ENCODE measurements around the gene PSEN1.

PSEN1 gene

DNA sequence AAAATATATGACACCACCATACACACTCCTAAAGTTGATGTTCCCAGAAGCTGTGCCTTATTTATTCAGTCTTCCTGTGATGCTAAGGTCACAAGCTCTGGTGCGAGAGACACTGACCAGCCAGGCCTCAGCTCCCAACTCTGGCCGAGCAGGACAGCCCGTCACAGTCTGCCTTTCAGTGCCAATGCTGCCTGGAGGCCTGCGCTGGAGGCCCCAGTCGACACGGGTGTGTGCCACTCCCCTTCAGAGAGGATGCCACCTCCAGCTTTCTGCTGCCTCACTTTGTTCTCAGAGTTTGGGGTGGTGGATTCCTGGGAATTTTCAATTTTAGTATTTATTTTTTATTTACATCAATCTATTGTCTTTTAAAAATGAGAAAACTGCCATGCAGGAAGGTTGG is 93.7 kb downstream of the PSEN1 start:
- H3K4me3 ChIP-seq (ENCODE audit: low read length) = no peak overlapping the region
- no peaks in the 10 kb centered on the region for H3K36me3 ChIP-seq (ENCODE audit: control insufficient read depth, insufficient read depth, low read length)
- no peak overlapping the region for H3K27ac ChIP-seq (ENCODE audit: low read length)
- WGBS (ENCODE audit: insufficient coverage, insufficient read length) = no CpG with 5 or more reads among the region's 6 CpGs
- H3K9me3 ChIP-seq (ENCODE audit: control insufficient read depth, insufficient read depth, low read length) = no peaks in the 10 kb centered on the region
- no peaks in the 10 kb centered on the region for H3K27me3 ChIP-seq (ENCODE audit: control insufficient read depth, insufficient read depth, low read length)
- no peak for DNase-seq (ENCODE audit: low read depth, low spot score)
- H3K4me1 ChIP-seq (ENCODE audit: control insufficient read depth, insufficient read depth, low read length) = peaks cover 9% of the 10 kb centered on the region

DNA sequence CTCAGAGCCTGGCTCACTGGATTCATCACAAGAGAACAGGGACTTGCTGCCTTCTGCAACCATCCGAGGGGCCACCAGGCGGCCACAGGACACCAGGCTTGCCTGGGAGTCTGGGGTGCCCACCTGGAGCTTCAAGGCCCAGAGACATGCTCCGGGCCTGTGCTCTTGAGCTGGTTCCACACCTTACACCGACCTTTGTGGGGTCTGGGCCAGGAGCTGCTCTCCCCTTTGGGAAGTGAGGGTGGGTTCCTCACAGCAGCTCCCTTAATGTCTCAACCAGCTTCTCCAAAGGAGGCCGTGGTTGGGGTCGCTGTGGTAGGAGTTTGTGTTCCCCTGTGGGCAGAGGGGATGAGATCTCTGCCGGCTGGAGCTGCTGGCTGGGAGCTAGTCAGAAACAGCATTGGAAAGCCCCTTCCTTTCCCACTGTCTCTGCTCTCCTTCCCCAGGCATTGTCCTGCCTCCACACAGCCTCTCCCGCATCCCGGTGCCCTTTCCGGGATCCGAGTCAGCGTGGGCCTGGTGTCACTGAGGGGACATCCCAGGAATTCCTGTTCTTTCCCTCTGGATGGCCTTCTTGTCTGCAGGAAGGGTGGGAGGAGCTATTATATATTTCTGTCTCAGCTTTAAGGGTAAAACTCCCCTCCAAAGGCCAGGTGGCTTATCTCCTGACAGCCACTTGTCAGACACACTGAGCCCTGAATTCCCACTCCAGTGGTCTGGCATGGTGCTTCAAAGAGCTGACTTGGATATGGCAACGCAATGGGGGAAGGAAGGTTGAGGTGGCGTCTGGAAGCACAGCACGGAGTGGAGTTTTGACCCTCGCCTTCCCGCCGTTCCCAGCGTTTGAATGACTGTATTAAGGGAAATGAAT is 95.9 kb downstream of the PSEN1 start:
- H3K27me3 ChIP-seq (ENCODE audit: control insufficient read depth, insufficient read depth, low read length) = peaks cover 2% of the 10 kb centered on the region; the same call in 1 of the 2 replicates
- no peak for DNase-seq (ENCODE audit: low read depth, low spot score)
- H3K9me3 ChIP-seq (ENCODE audit: control insufficient read depth, insufficient read depth, low read length) = no peaks in the 10 kb centered on the region
- H3K36me3 ChIP-seq (ENCODE audit: control insufficient read depth, insufficient read depth, low read length) = no peaks in the 10 kb centered on the region
- no CpG with 5 or more reads among the region's 19 CpGs for WGBS (ENCODE audit: insufficient coverage, insufficient read length)
- H3K4me1 ChIP-seq (ENCODE audit: control insufficient read depth, insufficient read depth, low read length) = peaks cover 11% of the 10 kb centered on the region
- no peak overlapping the region for H3K27ac ChIP-seq (ENCODE audit: low read length)
- H3K4me3 ChIP-seq (ENCODE audit: low read length) = no peak overlapping the region

DNA sequence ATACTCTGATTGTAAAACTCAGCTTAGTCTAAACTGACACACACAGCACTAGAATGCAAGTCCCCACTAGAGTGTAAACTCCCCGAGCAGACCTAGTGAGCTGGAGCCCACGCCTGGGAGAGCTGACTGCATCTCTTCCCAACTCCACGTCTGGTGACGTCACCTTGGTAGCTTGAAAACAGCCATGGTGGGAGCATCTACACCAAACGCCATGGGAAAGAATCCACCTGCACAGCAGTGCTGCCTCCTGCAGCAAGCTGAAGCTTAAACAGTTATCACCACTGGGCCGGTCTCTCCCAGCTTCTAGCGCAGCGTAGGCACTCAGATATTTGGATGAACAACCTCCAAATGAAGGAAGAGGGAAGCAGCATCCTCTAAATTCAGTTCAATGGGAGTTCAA is 96.7 kb downstream of the PSEN1 start:
- Histone ChIP-seq H3K4me3 (ENCODE audit: low read length) (no peak overlapping the region), H3K9me3 (ENCODE audit: control insufficient read depth, insufficient read depth, low read length) (no peaks in the 10 kb centered on the region), H3K27ac (ENCODE audit: low read length) (no peak overlapping the region), H3K4me1 (ENCODE audit: control insufficient read depth, insufficient read depth, low read length) (peaks cover 10% of the 10 kb centered on the region), H3K27me3 (ENCODE audit: control insufficient read depth, insufficient read depth, low read length) (peaks cover 2% of the 10 kb centered on the region; the same call in 1 of the 2 replicates), H3K36me3 (ENCODE audit: control insufficient read depth, insufficient read depth, low read length) (no peaks in the 10 kb centered on the region)
- no CpG with 5 or more reads among the region's 8 CpGs for WGBS (ENCODE audit: insufficient coverage, insufficient read length)
- no peak for DNase-seq (ENCODE audit: low read depth, low spot score)

DNA sequence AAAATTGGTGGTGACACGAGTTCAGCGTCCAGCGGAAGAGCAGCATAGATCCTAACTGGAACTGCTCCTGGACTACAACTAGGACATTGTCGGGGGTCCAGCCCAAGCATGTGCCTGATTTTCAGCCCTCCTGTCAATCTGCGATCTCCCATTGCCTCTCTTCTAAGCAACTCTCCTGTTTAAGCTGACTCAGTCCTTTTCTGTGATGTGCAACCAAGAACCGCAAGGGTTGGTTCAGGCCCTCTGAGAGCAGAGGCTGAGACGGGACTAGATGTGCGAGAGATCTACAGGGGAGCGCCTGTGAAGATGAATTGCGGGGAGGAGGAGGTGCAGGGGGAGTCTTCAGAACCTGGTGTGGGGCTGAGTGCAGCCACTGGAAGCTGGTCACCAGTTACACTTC is 97.3 kb downstream of the PSEN1 start:
- Histone ChIP-seq H3K27me3 (ENCODE audit: control insufficient read depth, insufficient read depth, low read length) (peaks cover 6% of the 10 kb centered on the region), H3K27ac (ENCODE audit: low read length) (no peak overlapping the region), H3K4me1 (ENCODE audit: control insufficient read depth, insufficient read depth, low read length) (peaks cover 10% of the 10 kb centered on the region), H3K36me3 (ENCODE audit: control insufficient read depth, insufficient read depth, low read length) (no peaks in the 10 kb centered on the region), H3K9me3 (ENCODE audit: control insufficient read depth, insufficient read depth, low read length) (no peaks in the 10 kb centered on the region), H3K4me3 (ENCODE audit: low read length) (no peak overlapping the region)
- no peak for DNase-seq (ENCODE audit: low read depth, low spot score)
- no CpG with 5 or more reads among the region's 10 CpGs for WGBS (ENCODE audit: insufficient coverage, insufficient read length)

DNA sequence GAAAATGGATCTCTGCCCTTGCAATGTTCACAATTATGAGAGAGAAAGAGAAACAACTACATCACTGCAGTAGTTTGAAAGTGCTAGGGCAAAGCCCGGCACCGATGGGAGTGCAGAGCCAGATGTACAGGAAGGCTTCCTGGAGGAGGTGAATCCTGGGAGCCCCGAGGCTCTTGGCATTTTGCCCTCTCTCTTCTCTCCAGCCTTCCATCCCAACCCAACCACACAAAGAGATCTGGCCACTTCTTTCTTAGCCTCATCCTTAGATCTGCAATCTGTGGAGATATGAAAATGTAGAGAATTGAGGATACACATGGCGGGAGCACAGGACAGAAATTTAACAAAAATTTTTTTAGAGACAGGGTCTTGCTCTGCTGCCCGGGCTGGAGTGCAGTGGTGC is 97.7 kb downstream of the PSEN1 start:
- Histone ChIP-seq H3K27ac (ENCODE audit: low read length) (no peak overlapping the region), H3K36me3 (ENCODE audit: control insufficient read depth, insufficient read depth, low read length) (0 out of 2 replicates have a peak, but pooled peaks cover 3% of the 10 kb centered on the region), H3K27me3 (ENCODE audit: control insufficient read depth, insufficient read depth, low read length) (peaks cover 11% of the 10 kb centered on the region), H3K9me3 (ENCODE audit: control insufficient read depth, insufficient read depth, low read length) (no peaks in the 10 kb centered on the region), H3K4me3 (ENCODE audit: low read length) (no peak overlapping the region), H3K4me1 (ENCODE audit: control insufficient read depth, insufficient read depth, low read length) (peaks cover 13% of the 10 kb centered on the region)
- no peak for DNase-seq (ENCODE audit: low read depth, low spot score)
- no CpG with 5 or more reads among the region's 5 CpGs for WGBS (ENCODE audit: insufficient coverage, insufficient read length)

DNA sequence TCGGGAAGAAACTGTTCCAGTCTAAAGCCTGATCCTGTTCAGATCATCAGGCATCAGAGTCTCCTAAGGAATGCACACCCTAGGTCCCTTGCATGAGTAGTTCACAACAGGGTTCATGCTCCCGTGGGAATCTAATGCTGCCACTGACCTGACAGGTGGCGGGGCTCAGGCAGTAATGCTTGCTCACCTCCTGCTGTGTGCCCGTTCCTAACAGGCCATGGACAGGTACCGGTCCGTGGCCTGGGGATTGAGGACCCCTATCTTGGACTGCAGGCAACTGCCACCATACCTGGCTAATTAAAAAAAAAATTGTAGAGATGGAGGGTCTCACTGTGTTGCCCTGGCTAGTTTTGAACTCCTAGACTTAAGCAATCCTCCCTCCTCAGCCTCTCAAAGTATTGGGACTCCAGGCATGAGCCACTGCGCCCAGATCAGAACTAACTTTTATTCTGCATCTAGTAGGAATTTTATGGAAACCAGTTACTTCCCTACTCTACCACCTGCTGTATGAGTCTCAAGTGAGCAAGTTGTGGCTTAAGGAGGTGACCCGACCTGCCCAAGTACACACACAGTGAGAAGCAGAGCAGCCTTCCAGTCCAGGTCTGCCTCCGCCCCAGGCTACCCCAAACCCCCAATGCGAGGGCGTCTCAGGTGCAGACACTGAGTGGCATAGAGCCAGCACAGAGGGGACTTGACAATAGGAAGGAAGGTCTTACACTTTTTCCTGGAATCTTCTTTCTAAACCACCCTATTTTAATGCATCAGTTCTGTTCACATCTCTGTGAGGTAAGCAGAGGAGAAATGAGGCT is 98.5 kb downstream of the PSEN1 start:
- peaks cover 13% of the 10 kb centered on the region for H3K4me1 ChIP-seq (ENCODE audit: control insufficient read depth, insufficient read depth, low read length)
- no peaks in the 10 kb centered on the region for H3K9me3 ChIP-seq (ENCODE audit: control insufficient read depth, insufficient read depth, low read length)
- DNase-seq (ENCODE audit: low read depth, low spot score) = no peak
- peaks cover 12% of the 10 kb centered on the region for H3K27me3 ChIP-seq (ENCODE audit: control insufficient read depth, insufficient read depth, low read length)
- H3K4me3 ChIP-seq (ENCODE audit: low read length) = no peak overlapping the region
- 0 out of 2 replicates have a peak, but pooled peaks cover 3% of the 10 kb centered on the region for H3K36me3 ChIP-seq (ENCODE audit: control insufficient read depth, insufficient read depth, low read length)
- H3K27ac ChIP-seq (ENCODE audit: low read length) = peak overlapping the region; percentile 28
- no CpG with 5 or more reads among the region's 11 CpGs for WGBS (ENCODE audit: insufficient coverage, insufficient read length)

DNA sequence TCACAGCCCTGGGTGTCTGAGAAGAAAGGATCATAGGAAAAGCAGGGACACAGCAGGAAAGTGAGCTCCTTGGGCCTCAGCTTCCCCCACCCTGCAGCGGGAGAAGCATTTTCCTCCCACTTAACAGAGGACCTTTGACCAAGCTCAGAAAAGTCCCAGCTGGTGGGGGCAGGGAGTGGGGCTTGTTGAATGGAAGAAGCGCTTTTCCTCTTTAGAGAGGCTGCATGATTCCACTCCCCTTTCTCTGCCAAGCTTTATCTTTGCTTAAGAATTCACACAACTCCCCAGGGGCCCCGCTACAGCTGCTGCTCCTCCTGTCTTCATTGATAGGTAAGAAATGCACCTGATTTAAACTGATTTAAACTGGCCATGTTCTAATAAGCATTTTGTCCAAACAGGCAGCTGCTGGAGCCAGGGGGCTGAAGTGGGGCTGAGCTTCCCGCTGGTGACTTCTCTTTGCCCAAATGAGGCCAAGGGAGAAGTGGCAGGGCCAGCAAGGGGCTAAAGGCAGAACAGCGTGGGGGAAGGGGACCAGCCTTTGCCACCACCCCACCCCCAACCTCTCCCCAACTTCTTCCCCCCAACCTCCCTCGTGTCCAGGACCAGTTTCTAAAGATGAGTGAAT is 99.3 kb downstream of the PSEN1 start:
- Histone ChIP-seq H3K36me3 (ENCODE audit: control insufficient read depth, insufficient read depth, low read length) (0 out of 2 replicates have a peak, but pooled peaks cover 3% of the 10 kb centered on the region), H3K4me1 (ENCODE audit: control insufficient read depth, insufficient read depth, low read length) (peaks cover 13% of the 10 kb centered on the region), H3K27ac (ENCODE audit: low read length) (peak overlapping the region; percentile 28), H3K9me3 (ENCODE audit: control insufficient read depth, insufficient read depth, low read length) (no peaks in the 10 kb centered on the region), H3K27me3 (ENCODE audit: control insufficient read depth, insufficient read depth, low read length) (peaks cover 13% of the 10 kb centered on the region), H3K4me3 (ENCODE audit: low read length) (no peak overlapping the region)
- no peak for DNase-seq (ENCODE audit: low read depth, low spot score)
- WGBS (ENCODE audit: insufficient coverage, insufficient read length) = no CpG with 5 or more reads among the region's 6 CpGs

DNA sequence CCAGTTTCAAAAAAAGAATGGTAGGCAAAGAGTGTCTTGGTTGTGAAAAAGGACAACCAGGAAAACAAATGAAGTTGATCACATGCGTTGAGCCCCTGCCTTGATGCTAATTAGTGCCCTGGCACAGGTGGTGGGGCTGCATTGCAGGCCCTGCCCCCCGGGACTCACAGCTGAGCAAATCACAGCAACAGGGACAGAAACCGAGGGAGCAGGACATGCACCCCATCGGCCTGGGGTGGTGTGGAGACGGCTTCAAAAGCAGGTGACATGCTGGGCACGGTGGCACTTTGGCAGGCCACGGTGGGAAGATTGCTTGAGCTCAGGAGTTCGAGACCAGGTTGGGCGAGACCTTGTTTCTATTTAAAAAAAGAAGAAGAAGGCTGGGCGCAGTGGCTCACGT is 99.8 kb downstream of the PSEN1 start:
- Histone ChIP-seq H3K27ac (ENCODE audit: low read length) (no peak overlapping the region), H3K4me1 (ENCODE audit: control insufficient read depth, insufficient read depth, low read length) (peaks cover 13% of the 10 kb centered on the region), H3K4me3 (ENCODE audit: low read length) (no peak overlapping the region; the same call in 1 of the 2 replicates), H3K36me3 (ENCODE audit: control insufficient read depth, insufficient read depth, low read length) (0 out of 2 replicates have a peak, but pooled peaks cover 3% of the 10 kb centered on the region), H3K9me3 (ENCODE audit: control insufficient read depth, insufficient read depth, low read length) (no peaks in the 10 kb centered on the region), H3K27me3 (ENCODE audit: control insufficient read depth, insufficient read depth, low read length) (peaks cover 13% of the 10 kb centered on the region)
- no peak for DNase-seq (ENCODE audit: low read depth, low spot score)
- WGBS (ENCODE audit: insufficient coverage, insufficient read length) = no CpG with 5 or more reads among the region's 11 CpGs

DNA sequence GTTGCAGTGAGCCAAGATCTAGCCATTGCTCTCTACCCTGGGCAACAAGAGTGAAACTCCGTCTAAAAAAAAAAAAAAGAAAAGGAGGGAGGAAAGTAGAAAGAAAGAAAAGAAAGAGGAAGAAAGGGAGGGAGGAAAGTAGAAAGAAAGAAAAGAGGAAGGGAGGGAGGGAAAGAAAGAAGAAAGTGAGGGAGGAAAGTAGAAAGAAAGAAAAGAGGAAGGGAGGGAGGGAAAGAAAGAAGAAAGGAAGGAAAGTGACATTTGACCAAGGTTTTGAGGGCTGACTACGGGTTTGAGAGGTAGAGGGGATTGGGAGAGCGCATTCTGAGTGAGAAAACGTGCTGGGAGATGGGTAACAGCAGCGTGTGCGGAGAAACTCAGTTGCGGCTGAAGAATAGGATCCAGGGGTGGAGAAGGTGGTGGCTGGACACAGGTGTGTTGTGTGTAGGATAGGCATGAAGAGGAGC is 100.5 kb downstream of the PSEN1 start:
- 0 out of 2 replicates have a peak, but pooled peaks cover 3% of the 10 kb centered on the region for H3K36me3 ChIP-seq (ENCODE audit: control insufficient read depth, insufficient read depth, low read length)
- peaks cover 13% of the 10 kb centered on the region for H3K27me3 ChIP-seq (ENCODE audit: control insufficient read depth, insufficient read depth, low read length)
- no peak overlapping the region for H3K27ac ChIP-seq (ENCODE audit: low read length)
- no peak for DNase-seq (ENCODE audit: low read depth, low spot score)
- H3K9me3 ChIP-seq (ENCODE audit: control insufficient read depth, insufficient read depth, low read length) = no peaks in the 10 kb centered on the region
- peak overlapping the region; percentile 51; the same call in 1 of the 2 replicates for H3K4me3 ChIP-seq (ENCODE audit: low read length)
- no CpG with 5 or more reads among the region's 7 CpGs for WGBS (ENCODE audit: insufficient coverage, insufficient read length)
- H3K4me1 ChIP-seq (ENCODE audit: control insufficient read depth, insufficient read depth, low read length) = peaks cover 13% of the 10 kb centered on the region

DNA sequence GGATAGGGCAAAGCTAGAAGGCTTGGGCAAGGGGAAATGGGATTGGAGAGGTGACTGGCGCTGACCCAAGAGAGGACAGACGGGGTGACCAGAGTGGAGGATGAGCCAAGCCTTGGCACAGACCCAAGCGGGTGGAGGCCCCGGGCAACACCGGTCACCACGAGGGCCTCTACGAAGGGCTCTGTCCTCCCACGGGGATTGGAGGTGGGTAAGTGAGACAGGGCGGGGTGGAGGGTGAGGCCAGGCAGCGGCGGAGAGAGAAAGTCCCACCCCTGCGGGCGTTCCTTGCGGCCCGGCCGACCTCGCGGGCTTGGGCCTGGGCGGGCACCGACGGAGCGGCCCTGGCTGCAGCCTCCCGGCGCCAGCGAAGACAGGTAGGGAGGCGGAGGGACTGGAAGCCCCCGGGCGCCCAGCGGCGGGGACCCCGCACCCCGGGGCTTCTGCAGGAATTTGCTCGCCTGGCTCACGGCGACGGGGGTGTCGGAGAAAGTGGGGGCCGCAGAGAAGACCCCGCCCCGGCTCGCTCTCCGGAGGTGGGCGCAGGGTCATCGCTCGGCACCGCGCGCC is 101.0 kb downstream of the PSEN1 start, which contains the start of gene PAPLN:
Gene PAPLN, plus strand, starts transcription at position 288 of the 567 bp plus-strand sequence. CDS start 2,273 bp downstream, outside the sequence.
- H3K9me3 ChIP-seq (ENCODE audit: control insufficient read depth, insufficient read depth, low read length) = no peaks in the 10 kb centered on the region
- no peak within 1 kb of the TSS for H3K27ac ChIP-seq (ENCODE audit: low read length)
- no CpG with 5 or more reads among the region's 48 CpGs for WGBS (ENCODE audit: insufficient coverage, insufficient read length)
- H3K27me3 ChIP-seq (ENCODE audit: control insufficient read depth, insufficient read depth, low read length) = peaks cover 13% of the 10 kb centered on the region
- H3K4me3 ChIP-seq (ENCODE audit: low read length) = peak within 1 kb of the TSS; percentile 51; the same call in 1 of the 2 replicates
- H3K4me1 ChIP-seq (ENCODE audit: control insufficient read depth, insufficient read depth, low read length) = peaks cover 10% of the 10 kb centered on the region
- H3K36me3 ChIP-seq (ENCODE audit: control insufficient read depth, insufficient read depth, low read length) = 0 out of 2 replicates have a peak, but pooled peaks cover 3% of the 10 kb centered on the region
- DNase-seq (ENCODE audit: low read depth, low spot score) = no peak

Data from iPS DF 6.9 (cell line).